NCI-H2029 (cell line): ENCODE results near the gene KDM2A.
"Not testable (repeated sequence)": the region's sequence is repeated elsewhere in the genome, so short reads cannot be mapped to it uniquely, and the experiment has no call there.

Source experiments
- DNase-seq: peaks from one replicate; lab custom pipeline; 2025; lab: John Stamatoyannopoulos, UW

KDM2A gene

DNA sequence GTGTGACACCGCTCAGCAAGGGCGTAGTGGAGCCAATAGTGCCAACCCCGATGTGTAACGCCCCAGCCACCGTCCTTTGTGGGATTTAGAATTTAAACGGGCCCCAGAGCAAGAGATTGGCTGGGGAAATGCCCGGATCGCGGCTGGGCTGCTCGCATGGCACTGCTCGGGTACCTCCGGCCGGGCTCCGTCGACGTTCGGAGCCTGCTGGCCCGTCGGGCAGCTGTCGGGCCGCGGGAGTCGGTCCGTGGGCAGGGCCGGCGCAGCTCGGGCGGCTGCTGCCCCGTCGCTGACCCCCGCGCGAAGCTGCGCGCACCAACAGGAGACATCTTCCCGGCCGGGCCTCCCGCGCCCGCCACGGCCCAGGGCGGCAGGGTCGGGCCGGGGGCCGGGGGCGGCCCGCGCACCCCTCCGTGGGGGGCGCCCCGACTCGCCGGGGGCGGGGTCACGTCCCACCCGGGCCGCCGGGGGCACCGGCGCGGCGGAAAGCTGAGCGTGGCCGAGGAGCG is 1.3 kb upstream of the KDM2A start:
- DNase-seq = no peak

GRCh38 chr11:67118181-67118766 is 789 bp upstream of the KDM2A start:
- DNase-seq = no peak

DNA sequence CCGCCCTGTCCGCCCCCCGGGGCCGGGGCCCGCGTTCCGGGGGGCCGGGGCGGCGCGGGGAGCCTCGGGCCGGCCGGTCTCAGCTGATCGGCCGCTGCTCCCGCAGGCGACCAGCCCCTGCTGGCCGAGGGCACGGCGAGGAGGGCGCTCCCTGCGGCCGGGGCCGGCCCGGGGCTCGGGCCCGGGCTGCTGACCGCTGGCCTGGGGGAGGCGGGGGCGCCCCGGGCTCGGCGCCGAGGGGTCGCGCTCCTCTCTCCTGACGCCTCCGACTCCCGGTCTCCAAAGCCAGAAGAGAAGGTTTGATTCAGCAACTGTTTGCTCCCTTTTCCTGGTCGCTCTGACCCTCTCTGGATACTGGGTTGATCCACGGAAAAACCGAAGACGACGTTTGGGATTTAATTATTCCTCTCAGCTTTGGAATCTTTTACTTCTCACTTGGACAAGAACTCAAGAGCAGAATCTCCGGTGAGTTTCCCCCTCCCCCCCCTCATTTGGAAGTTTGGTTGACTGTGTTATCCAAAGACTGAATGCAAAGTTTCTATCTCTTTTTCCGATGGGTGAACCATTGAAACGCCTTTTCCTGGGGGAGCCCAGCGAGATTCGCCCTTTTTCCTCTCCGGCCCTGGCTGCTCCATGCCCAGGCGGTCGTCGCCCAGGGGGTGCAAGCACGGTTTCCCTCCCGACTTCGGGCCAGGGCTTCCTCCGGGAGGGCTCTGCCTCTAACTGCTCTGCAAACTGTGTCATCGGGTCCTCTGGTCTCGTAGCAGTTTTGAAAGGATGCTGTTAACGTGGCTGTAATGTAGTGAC is 725 bp downstream of the KDM2A start:
- no peak for DNase-seq

- DNase-seq = no peak
These were observed 1.4 kb downstream of the KDM2A start for GRCh38 chr11:67120456-67120855.

DNA sequence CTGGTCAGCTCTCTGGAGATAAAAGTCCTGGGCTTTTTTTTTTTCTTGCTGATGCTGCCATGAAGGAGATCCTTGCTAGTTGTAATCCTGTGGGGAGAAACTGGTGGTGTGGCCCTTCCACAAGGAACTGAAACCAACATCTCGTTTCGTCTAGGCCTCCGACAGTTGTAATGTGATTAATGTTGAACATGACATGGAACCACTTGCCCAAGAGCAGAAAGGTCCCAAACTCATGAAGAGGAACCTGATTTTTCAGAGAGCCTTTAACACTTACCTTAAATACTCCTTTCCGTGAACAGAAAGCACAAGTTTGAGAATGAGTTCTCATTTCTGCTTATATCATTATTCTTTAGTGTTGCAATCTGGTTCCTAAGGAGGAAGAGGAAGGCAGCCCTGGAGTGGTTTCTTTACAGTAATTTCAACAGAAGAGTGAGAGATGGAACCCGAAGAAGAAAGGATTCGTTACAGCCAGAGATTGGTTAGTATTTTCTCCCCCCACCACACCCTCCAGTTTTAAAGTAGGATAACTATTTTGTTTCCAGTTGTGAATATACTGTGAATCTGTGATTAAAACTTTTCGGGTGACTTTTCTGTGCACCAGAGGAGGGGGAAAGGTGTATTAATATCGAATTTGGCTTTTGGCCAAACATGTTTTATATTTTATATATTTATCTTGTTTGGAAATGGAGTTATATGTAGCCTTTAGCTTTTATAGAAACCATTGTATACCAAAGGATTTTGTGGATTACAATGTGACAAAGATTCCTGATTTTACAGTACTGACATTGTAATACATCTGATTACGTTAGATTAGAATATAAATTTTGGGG is 2.0 kb downstream of the KDM2A start:
- no peak for DNase-seq

- not testable (repeated sequence) for DNase-seq
These were observed 4.7 kb downstream of the KDM2A start for GRCh38 chr11:67123801-67124200.

DNA sequence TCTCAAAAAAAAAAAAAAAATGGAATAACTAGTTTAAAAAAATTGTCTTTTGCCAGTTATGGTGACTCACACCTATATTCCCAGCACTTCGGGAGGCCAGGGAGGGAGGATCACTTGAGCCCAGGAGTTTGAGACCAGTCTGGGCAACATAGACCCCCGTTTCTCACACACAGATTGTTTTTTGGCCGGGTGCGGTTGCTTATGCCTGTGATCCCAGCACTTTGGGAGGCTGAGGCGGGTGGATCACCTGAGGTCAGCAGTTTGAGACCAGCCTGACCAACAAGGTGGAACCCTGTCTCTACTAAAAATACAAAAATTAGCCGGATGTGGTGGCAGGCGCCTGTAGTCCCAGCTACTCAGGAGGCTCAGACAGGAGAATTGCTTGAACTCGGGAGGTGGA is 7.2 kb downstream of the KDM2A start:
- not testable (repeated sequence) for DNase-seq

- no peak for DNase-seq
These were observed 7.9 kb downstream of the KDM2A start for GRCh38 chr11:67126986-67127385.

GRCh38 chr11:67130861-67131260 is 11.8 kb downstream of the KDM2A start:
- DNase-seq = not testable (repeated sequence)

GRCh38 chr11:67136156-67136555 is 17.1 kb downstream of the KDM2A start:
- DNase-seq = no peak

GRCh38 chr11:67138922-67139321 is 19.9 kb downstream of the KDM2A start:
- DNase-seq = no peak

- DNase-seq = no peak
These were observed 27.6 kb downstream of the KDM2A start for GRCh38 chr11:67146516-67147226.

GRCh38 chr11:67153971-67154370 is 34.9 kb downstream of the KDM2A start:
- no peak for DNase-seq

- no peak for DNase-seq
These were observed 35.7 kb downstream of the KDM2A start for GRCh38 chr11:67154726-67155125.

DNA sequence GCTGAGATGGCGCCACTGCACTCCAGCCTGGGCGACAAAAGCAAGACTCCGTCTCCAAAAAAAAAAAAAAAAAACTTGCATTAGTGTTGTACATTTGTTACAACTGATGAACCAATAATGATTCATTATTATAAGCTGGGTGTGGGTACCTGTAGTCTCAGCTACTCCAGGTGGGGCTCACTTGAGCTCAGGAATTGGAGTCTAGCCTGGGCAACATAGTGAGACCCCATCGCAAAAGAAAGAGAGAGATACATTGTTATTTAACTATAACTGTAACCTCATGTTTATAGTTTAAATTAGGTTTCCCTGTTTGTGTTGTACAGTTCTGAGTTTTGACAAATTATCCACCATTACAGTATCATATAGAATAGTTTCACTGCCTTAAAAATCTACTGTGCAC is 38.6 kb downstream of the KDM2A start:
- no peak for DNase-seq

GRCh38 chr11:67158221-67158620 is 39.2 kb downstream of the KDM2A start:
- DNase-seq = no peak

GRCh38 chr11:67160045-67160444 is 41.0 kb downstream of the KDM2A start:
- no peak for DNase-seq

GRCh38 chr11:67160872-67161783 is 42.1 kb downstream of the KDM2A start:
- no peak for DNase-seq

DNA sequence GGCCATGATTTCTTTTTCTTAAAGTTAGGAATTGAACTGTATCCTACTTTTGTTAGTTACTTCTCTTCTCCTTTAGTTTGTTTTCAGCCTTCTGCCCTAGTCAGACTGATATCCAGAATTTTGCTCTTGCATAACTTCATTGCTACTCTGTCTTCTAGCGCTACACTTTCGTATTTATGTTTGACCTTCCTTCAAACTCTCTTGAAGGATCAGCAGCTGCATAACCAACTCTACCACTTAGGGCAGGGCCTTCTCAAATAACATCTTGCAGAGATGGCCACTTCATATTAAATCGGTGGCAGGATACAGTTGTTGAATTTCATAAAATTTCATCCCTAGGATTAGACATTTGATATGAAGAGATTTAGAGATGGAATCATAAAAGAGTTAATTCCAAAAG is 43.9 kb downstream of the KDM2A start:
- DNase-seq = no peak

- DNase-seq = no peak
These were observed 46.6 kb downstream of the KDM2A start for GRCh38 chr11:67165623-67166022.

DNA sequence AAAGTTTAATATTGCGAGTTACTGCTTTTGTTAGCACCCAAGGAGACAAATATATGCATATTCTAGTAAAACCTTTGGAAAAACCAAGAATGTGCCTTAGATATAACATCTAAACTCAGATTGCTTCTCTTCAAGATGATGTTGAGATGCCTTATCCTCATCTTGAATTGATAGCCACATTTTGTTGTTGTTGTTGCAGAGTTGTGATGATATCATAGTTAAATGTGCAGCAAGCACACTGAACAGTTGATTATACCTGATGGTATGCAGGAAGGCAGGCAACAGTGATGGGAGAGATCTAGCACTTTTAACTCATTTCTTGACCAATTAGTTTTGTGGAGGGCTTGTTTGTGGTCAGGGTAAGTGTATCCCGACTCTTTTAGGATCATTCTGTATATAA is 48.0 kb downstream of the KDM2A start:
- no peak for DNase-seq
